Lower lobe of right lung (tissue), 2 donors: ENCODE measurements around the gene AGMAT. TPM values are rescaled to one million over a fixed set of nuclear protein-coding genes. Genes with fewer than 3 reads are reported as not detected.

Source experiments
- ATAC-seq, 2 donors: fragments of 200-7000 bp; cut with Tn5 transposase; one replicate each; pipeline ENCODE4 v1.9.1; 2020 to 2022; ENCODE audit warnings: mild to moderate bottlenecking in 2 of 2, moderate library complexity in 2 of 2
- DNase-seq: peaks from one replicate; pipeline ENCODE4 v3.0.0-alpha.2; 2020
- H3K27ac ChIP-seq: fragments of 200-600 bp; one replicate; pipeline ENCODE4 v1.8.0; 2022
- H3K27me3 ChIP-seq: fragments of 200-600 bp; one replicate; pipeline ENCODE4 v1.8.0; 2022; ENCODE audit warnings: low read depth
- H3K36me3 ChIP-seq: fragments of 200-600 bp; one replicate; pipeline ENCODE4 v1.8.0; 2022; ENCODE audit warnings: mild to moderate bottlenecking
- H3K4me1 ChIP-seq: fragments of 200-600 bp; one replicate; pipeline ENCODE4 v1.8.0; 2022
- H3K4me3 ChIP-seq: fragments of 200-600 bp; one replicate; pipeline ENCODE4 v1.8.0; 2022; ENCODE audit warnings: mild to moderate bottlenecking
- H3K9me3 ChIP-seq: fragments of 200-600 bp; one replicate; pipeline ENCODE4 v1.8.0; 2022
- CTCF ChIP-seq: fragments of 200-600 bp; IDR thresholded peaks from one replicate; pipeline ENCODE4 v1.8.0; 2022; ENCODE audit warnings: antibody characterized with exemption, mild to moderate bottlenecking
- intact Hi-C: fragments of 100-400 bp; cut with DNase I; formaldehyde crosslinking; loops from one replicate; pipeline ENCODE4 v1.11.0; 2022
- total RNA-seq: library from RNA; stranded (reverse); fragmentation: NEBNext Ultra II Directional; extraction: Animal tissue kit (Norgen Biotek cat#: 25700); gene quantifications from one replicate; pipeline ENCODE4 v1.2.1, GENCODE V29; 2021
- donor health status: DM: no; HTN: yes; CAD: no; lungs with severe emphysema.

The AGMAT gene
- total RNA-seq, 1 donor from 2014 or later: not detected

- H3K27me3 ChIP-seq: no peaks in the 10 kb centered on the region
- peak within 1 kb of the TSS; percentile 94 for H3K4me3 ChIP-seq
- peak; percentile 96 for DNase-seq
- H3K36me3 ChIP-seq: no peaks in the 10 kb centered on the region
- peak; percentile 96 to 98 for ATAC-seq
- intact Hi-C loops: no loop called here
- H3K4me1 ChIP-seq: peaks cover 44% of the 10 kb centered on the region
- peak within 1 kb of the TSS; percentile 96 for H3K27ac ChIP-seq
- TF ChIP-seq CTCF: no peak
- no peaks in the 10 kb centered on the region for H3K9me3 ChIP-seq
Observed at GRCh38 chr1:15617173-15618076, 32.6 kb upstream of the AGMAT start, which contains the start of gene DDI2. TSS of gene DDI2 (plus strand) at chr1:15617458. CDS start at chr1:15617671, 213 bp downstream.

GRCh38 chr1:15616373-15617172 is 31.7 kb upstream of the AGMAT start:
- H3K27me3 ChIP-seq: no peaks in the 10 kb centered on the region
- DNase-seq (no peak), ATAC-seq (peak; percentile 15 to 24)
- H3K4me3 ChIP-seq: peak overlapping the region; percentile 94
- TF ChIP-seq CTCF: no peak
- intact Hi-C loops: no loop called here
- H3K4me1 ChIP-seq: peaks cover 36% of the 10 kb centered on the region
- peak overlapping the region; percentile 82 for H3K27ac ChIP-seq
- no peaks in the 10 kb centered on the region for H3K36me3 ChIP-seq
- H3K9me3 ChIP-seq: no peaks in the 10 kb centered on the region

GRCh38 chr1:15610167-15610566 is 25.3 kb upstream of the AGMAT start:
- no peak for ATAC-seq
- H3K9me3 ChIP-seq: no peaks in the 10 kb centered on the region

GRCh38 chr1:15609631-15610030 is 24.8 kb upstream of the AGMAT start:
- no peaks in the 10 kb centered on the region for H3K27me3 ChIP-seq
- H3K36me3 ChIP-seq: no peaks in the 10 kb centered on the region
- intact Hi-C loops: no loop called here
- no peaks in the 10 kb centered on the region for H3K4me1 ChIP-seq
- H3K9me3 ChIP-seq: no peaks in the 10 kb centered on the region
- H3K4me3 ChIP-seq: no peak overlapping the region
- TF ChIP-seq CTCF: no peak
- H3K27ac ChIP-seq: no peak overlapping the region
- DNase-seq (no peak), ATAC-seq (no peak)

More at GRCh38 chr1:15610167-15610566, 25.3 kb upstream of the AGMAT start:
- no peak for TF ChIP-seq CTCF
- H3K4me3 ChIP-seq: no peak overlapping the region
- H3K27ac ChIP-seq: no peak overlapping the region
- H3K36me3 ChIP-seq: no peaks in the 10 kb centered on the region
- no peaks in the 10 kb centered on the region for H3K27me3 ChIP-seq
- intact Hi-C loops: no loop called here
- H3K4me1 ChIP-seq: no peaks in the 10 kb centered on the region
- no peak for DNase-seq
